ENCODE results near the gene IL20. TPM values are rescaled to one million over a fixed set of nuclear protein-coding genes. Genes with fewer than 3 reads are reported as not detected.

The IL20 gene
- total and polyA plus RNA-seq, 10 of the 15 experiments (the other 5 are each of a cell fraction or from before 2014, with no cell fraction given) = 0.08 to 0.13 TPM; not detected in 8

DNA sequence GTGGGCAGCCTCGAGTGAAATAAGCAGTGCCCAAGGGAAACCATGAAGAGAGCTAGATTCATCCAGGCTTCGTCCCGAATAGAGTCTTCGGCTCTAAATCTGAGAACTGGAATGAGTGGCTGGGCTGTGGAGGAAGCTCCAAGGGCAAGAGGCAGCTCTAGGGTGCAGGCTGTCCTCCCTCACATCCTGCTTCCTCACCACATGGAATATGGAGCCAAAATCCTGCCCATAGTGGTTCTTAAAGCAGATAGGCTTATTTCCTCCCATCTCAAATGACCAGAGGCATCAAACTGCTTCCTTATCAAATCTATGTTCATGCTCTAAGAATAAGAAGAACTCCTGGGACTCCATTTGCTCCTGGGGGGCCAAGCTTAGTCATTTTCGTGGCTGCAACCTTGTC lies 34.3 kb downstream of the IL20 start:
- H3K4me1 ChIP-seq (ENCODE audit: control insufficient read depth, insufficient read depth, low read length) = no peaks in the 10 kb centered on the region
- H3K9me3 ChIP-seq (replicated peaks; ENCODE audit: control insufficient read depth, insufficient read depth, low read length) = no peaks in the 10 kb centered on the region
- no peak for ATAC-seq
- H3K9ac ChIP-seq (ENCODE audit: control insufficient read depth, insufficient read depth, low read length) = no peak overlapping the region
- no peak overlapping the region for H3K27ac ChIP-seq (ENCODE audit: control insufficient read depth, insufficient read depth)
- ChIA-PET POLR2A (interaction anchor here (0.5 to 0.7 kb wide), 2 partner anchors 16 to 185 kb away, joined by 3 to 4 read pairs; no protein-coding TSS in a partner anchor), CTCF (interaction anchor here (0.8 to 3.3 kb wide), 3 partner anchors 12 to 90 kb away, joined by 3 to 16 read pairs (median 12); no protein-coding TSS in a partner anchor), RAD21 (ENCODE audit: unreplicated experiment) (interaction anchor here (1.9 kb wide), 1 partner anchor 12 kb away, joined by 9 read pairs; no protein-coding TSS in a partner anchor), SMC1A (ENCODE audit: uncharacterized antibody, unreplicated experiment) (interaction anchor here (1.3 to 1.9 kb wide), 2 partner anchors 13 to 34 kb away, joined by 3 to 5 read pairs; no protein-coding TSS in a partner anchor)
- no peak for DNase-seq (ENCODE audit: low read depth, low spot score)
- peak; percentile 35; the same call in 1 of the 2 replicates for TF ChIP-seq POLR2AphosphoS2 (IDR thresholded peaks at IDR 0.05; ENCODE audit: low read depth, low read length)
- TF ChIP-seq CBX3 (IDR thresholded peaks at IDR 0.05; ENCODE audit: borderline replicate concordance, low read depth) = no peak
- H4K20me1 ChIP-seq (ENCODE audit: control insufficient read depth, insufficient read depth) = no peaks in the 10 kb centered on the region
- in situ Hi-C loops (cut with MboI) = no loop called here
- H3K4me3 ChIP-seq = no peak overlapping the region
- no peak overlapping the region for H3K4me2 ChIP-seq (ENCODE audit: control insufficient read depth, insufficient read depth)
- H3K79me2 ChIP-seq (ENCODE audit: control insufficient read depth, insufficient read depth, low read length) = no peaks in the 10 kb centered on the region
- no peaks in the 10 kb centered on the region for H3K27me3 ChIP-seq (replicated peaks in 1 of 2; ENCODE audit: control insufficient read depth in 2 of 2, insufficient read depth in 2 of 2, low read length in 1 of 2)
- FAIRE-seq = no peak
- H2AFZ ChIP-seq (ENCODE audit: control insufficient read depth, low read depth, low read length) = no peak overlapping the region
- no TSS peak for BruUV-seq (replicated peaks)
- WGBS (ENCODE audit: insufficient coverage, insufficient replicate concordance, low lambda C conversion rate, missing lambda C conversion rate) = 69% methylated on average over 5 of the region's 5 CpGs
- intact Hi-C loops (cut with micrococcal nuclease; ENCODE audit: unreplicated experiment) = no loop called here
- H3K36me3 ChIP-seq (ENCODE audit: control insufficient read depth in 2 of 2, insufficient read depth in 2 of 2, low read length in 1 of 2) = peaks cover 6 to 9% of the 10 kb centered on the region in 2 experiments

DNA sequence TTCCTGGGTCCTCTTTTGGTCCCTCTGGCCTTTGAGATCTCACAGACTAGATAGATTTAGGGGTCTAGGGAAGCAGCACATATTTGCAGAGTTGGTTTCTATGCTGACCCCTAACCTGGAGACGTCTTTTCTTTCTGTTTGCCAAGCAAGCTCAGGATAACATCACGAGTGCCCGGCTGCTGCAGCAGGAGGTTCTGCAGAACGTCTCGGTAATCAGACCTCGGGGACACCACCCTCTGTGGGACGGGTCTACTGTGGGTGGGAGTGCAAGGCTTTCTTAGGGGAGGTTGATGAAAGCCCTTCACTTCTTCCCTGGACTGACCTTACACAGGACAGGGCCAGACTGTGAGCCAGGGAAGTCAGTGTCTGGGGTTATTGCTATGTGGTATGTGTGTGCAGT lies 34.7 kb downstream of the IL20 start:
- DNase-seq (ENCODE audit: low read depth, low spot score) (no peak), ATAC-seq (no peak), FAIRE-seq (no peak)
- H3K4me2 ChIP-seq (ENCODE audit: control insufficient read depth, insufficient read depth) = no peak overlapping the region
- H3K27me3 ChIP-seq (replicated peaks in 1 of 2; ENCODE audit: control insufficient read depth in 2 of 2, insufficient read depth in 2 of 2, low read length in 1 of 2) = no peaks in the 10 kb centered on the region
- TF ChIP-seq POLR2AphosphoS2 (IDR thresholded peaks at IDR 0.05; ENCODE audit: low read depth, low read length) (0 out of 2 replicates have a peak, but pooled peaks have one; percentile 48), POLR2A (IDR thresholded peaks at IDR 0.05; ENCODE audit: low read depth, low read length) (peak; percentile 59; the same call in 1 of the 2 replicates)
- TF ChIP-seq, protein P1, sequence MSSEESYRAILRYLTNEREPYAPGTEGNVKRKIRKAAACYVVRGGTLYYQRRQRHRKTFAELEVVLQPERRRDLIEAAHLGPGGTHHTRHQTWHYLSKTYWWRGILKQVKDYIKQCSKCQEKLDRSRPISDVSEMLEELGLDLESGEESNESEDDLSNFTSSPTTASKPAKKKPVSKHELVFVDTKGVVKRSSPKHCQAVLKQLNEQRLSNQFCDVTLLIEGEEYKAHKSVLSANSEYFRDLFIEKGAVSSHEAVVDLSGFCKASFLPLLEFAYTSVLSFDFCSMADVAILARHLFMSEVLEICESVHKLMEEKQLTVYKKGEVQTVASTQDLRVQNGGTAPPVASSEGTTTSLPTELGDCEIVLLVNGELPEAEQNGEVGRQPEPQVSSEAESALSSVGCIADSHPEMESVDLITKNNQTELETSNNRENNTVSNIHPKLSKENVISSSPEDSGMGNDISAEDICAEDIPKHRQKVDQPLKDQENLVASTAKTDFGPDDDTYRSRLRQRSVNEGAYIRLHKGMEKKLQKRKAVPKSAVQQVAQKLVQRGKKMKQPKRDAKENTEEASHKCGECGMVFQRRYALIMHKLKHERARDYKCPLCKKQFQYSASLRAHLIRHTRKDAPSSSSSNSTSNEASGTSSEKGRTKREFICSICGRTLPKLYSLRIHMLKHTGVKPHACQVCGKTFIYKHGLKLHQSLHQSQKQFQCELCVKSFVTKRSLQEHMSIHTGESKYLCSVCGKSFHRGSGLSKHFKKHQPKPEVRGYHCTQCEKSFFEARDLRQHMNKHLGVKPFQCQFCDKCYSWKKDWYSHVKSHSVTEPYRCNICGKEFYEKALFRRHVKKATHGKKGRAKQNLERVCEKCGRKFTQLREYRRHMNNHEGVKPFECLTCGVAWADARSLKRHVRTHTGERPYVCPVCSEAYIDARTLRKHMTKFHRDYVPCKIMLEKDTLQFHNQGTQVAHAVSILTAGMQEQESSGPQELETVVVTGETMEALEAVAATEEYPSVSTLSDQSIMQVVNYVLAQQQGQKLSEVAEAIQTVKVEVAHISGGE (CRISPR knock-in tag; IDR thresholded peaks at IDR 0.05) = no peak
- 78% methylated on average over 7 of the region's 7 CpGs for WGBS (ENCODE audit: insufficient coverage, insufficient replicate concordance, low lambda C conversion rate, missing lambda C conversion rate)
- H3K36me3 ChIP-seq (ENCODE audit: control insufficient read depth in 2 of 2, insufficient read depth in 2 of 2, low read length in 1 of 2) = peaks cover 8 to 12% of the 10 kb centered on the region in 2 experiments
- no peak overlapping the region for H2AFZ ChIP-seq (ENCODE audit: control insufficient read depth, low read depth, low read length)
- ChIA-PET CTCF (interaction anchor here (0.6 to 3.3 kb wide), 8 partner anchors 12 to 173 kb away, joined by 3 to 16 read pairs (median 5); no protein-coding TSS in a partner anchor), POLR2A (interaction anchor here (0.5 to 1.2 kb wide), 3 partner anchors 17 to 185 kb away, joined by 3 to 4 read pairs (median 3); no protein-coding TSS in a partner anchor), RAD21 (ENCODE audit: unreplicated experiment) (interaction anchor here (1.2 to 1.9 kb wide), 2 partner anchors 12 to 91 kb away, joined by 3 to 9 read pairs; no protein-coding TSS in a partner anchor), SMC1A (ENCODE audit: uncharacterized antibody, unreplicated experiment) (interaction anchor here (0.9 to 1.9 kb wide), 3 partner anchors 8 to 33 kb away, joined by 3 to 5 read pairs (median 4); no protein-coding TSS in a partner anchor)
- H4K20me1 ChIP-seq (ENCODE audit: control insufficient read depth, insufficient read depth) = no peaks in the 10 kb centered on the region
- no peak overlapping the region for H3K9ac ChIP-seq (ENCODE audit: control insufficient read depth, insufficient read depth, low read length)
- H3K4me1 ChIP-seq (ENCODE audit: control insufficient read depth, insufficient read depth, low read length) = no peaks in the 10 kb centered on the region
- H3K4me3 ChIP-seq = no peak overlapping the region
- BruUV-seq (replicated peaks) = no TSS peak
- no peaks in the 10 kb centered on the region for H3K79me2 ChIP-seq (ENCODE audit: control insufficient read depth, insufficient read depth, low read length)
- H3K27ac ChIP-seq (ENCODE audit: control insufficient read depth, insufficient read depth) = no peak overlapping the region
- H3K9me3 ChIP-seq (replicated peaks; ENCODE audit: control insufficient read depth, insufficient read depth, low read length) = no peaks in the 10 kb centered on the region
- in situ Hi-C loops (cut with MboI) (no loop called here), intact Hi-C loops (cut with micrococcal nuclease; ENCODE audit: unreplicated experiment) (no loop called here)

All from GM12878 (cell line).